Left cardiac atrium (tissue), 4 donors: ENCODE data around the gene PAX9. TPM values are rescaled to one million over a fixed set of nuclear protein-coding genes. Genes with fewer than 3 reads are reported as not detected.
A peak's percentile ranks its signal among the peaks of the same experiment; 100 is the strongest.

Source experiments
- ATAC-seq, 2 donors: fragments of 200-7000 bp; cut with Tn5 transposase; one replicate each; pipeline ENCODE4 v1.9.1; 2020; ENCODE audit warnings: mild to moderate bottlenecking in 2 of 2, moderate library complexity in 2 of 2
- DNase-seq: peaks from one replicate; pipeline ENCODE4 v3.0.0-alpha.2; 2020
- intact Hi-C, 2 donors: fragments of 100-400 bp; cut with DNase I; formaldehyde crosslinking; loops; one replicate each; pipeline versions ENCODE4 v1.14.1 to v1.15.1; 2022 to 2023
- total RNA-seq, 2 donors: library from RNA; stranded (reverse); fragmentation: NEBNext Ultra II Directional; extraction: Animal tissue kit (Norgen Biotek cat#: 25700); gene quantifications; one replicate each; pipeline ENCODE4 v1.2.1, GENCODE V29; 2021
- donor health status: DM: no; HTN: yes; CAD: no.
- donor health status: DM: no; HTN: yes; CAD: no; lungs with severe emphysema.
- donor health status: DM: yes; HTN: yes; CAD: no.
- donor health status: Dilated cardiomyopathy.

Gene PAX9
- total RNA-seq, 2 donors from 2014 or later: not detected

- intact Hi-C loops: no loop called here
- ATAC-seq (no peak), DNase-seq (no peak)
Measured at GRCh38 chr14:36654794-36655381, 6.8 kb upstream of the PAX9 start.

- no peak for ATAC-seq
- intact Hi-C loops: no loop called here
- no peak for DNase-seq
Measured at GRCh38 chr14:36655571-36655962, 6.1 kb upstream of the PAX9 start.

GRCh38 chr14:36655963-36656686 is 5.5 kb upstream of the PAX9 start:
- intact Hi-C loops: no loop called here
- DNase-seq: no peak
- ATAC-seq: no peak

GRCh38 chr14:36656687-36657398 is 4.8 kb upstream of the PAX9 start:
- intact Hi-C loops: no loop called here
- ATAC-seq (no peak), DNase-seq (no peak)

DNA sequence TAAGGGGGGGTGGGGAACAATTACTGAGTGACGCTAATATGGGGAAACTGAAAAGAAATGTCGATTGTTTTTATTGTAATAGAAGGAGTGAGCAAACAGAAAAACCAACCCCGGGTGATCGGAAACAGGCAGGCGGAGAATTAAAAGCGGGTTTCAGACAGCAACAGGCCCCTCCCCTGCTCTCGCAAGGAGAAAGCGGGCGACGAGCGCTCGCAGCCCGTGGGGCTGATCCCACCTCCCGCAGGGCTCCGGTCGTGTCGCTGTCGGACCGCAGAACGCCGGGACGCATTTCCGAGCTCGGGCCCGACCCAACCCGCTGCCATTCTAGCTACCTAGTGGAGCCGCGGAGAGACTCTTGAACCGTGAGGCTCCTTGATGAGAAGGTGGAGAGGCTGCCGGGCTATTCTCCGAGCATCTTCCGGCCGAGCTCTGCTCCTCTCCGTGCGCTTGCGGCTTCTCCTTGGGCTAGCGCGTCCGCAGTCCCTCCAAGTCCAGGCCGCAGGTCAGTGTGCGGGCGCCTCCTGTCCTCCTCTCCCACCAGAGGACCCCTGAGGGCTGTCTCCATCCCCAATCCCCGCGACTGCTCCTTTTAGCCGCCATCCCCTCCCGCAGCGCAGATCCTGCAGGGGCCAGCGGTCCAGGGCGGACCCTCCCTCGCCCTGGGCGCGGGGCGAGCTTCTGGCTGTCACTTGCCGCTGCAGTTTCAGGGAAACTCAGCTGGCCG is 4.1 kb upstream of the PAX9 start:
- no peak for ATAC-seq
- no peak for DNase-seq
- intact Hi-C loops: no loop called here

GRCh38 chr14:36658123-36659009 is 3.3 kb upstream of the PAX9 start:
- intact Hi-C loops: no loop called here
- DNase-seq (no peak), ATAC-seq (no peak)

DNA sequence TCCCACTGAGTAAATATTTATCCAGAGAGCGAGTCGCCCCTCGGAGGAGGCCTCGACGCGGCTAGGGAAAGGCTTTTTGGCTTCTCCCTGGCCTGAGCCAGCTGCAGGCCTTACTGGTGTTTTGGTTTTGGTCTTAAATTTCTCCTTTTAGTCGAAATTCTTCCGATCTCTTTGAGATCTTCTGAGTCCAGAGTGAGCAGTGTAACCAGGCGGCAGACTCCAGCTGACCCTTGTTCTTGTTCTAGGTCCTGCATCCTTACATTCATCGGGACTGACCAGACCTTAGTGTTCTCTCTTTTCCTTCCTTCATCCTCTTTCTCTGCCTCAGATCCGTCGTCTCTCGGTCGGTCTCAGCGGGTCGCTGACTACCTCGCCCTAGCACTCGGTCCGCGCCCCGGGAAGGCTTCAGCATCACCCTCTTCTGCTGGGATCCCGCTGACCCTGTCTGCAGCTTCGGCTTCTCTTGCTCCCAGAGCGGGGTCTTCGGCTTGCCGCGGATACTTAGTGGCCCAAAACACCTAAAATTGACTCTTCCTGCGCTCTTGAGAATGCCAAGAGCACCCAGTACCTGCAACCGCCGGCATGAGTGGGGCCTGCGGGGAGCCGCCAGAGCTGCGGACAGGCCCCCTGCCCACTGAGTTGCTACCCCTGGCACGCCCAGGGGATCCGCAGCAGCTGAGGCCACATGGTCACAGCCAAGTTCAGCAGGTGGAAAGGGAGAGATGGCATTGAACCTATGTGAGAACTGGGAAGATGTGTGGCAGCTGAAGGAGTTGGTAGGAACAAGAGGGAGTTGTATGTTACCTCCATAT is 2.4 kb upstream of the PAX9 start:
- DNase-seq (no peak), ATAC-seq (no peak)
- intact Hi-C loops: no loop called here

DNA sequence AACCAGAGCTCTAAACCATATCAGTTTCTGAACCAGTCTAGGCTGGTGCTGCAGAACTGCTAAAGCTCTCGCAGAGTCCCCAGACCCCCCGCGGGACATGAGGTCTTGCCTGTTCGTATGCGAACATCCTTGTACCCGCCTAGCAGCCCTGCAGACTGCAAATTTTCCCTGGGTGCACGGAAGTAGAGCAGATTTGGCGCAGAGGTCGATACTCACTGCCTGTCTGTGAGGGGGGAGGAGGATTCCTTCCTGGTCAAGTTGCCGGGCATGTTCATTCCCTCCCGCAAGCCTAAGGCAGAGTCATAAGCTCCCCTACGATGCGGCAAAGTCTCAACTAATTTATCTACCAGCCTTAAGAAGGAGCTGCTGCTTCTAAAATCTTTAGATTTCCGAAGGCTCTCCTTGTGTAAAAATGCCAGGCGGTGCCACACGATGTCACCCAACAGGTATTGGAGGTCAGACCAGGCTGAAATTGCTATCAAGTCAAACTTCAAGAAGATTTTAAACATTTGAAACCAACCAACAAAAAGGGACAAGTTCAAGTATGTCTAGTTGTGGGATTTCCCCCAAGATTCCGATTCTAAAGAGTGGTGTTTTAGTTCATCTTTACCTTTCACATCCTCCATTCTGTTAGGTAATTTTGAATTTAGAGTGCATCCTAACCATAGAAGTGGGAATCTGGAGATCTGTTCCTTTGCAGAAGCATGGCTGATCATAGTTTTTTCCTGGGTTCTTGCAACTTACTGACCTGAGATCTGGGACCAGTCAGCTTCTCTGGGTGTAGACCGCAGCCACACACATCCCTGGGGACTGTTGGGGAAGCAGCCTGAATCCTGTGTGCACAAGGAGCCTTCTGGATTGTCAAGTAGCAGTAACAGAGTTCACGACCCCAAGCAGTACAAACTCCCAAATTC is 1.6 kb upstream of the PAX9 start:
- intact Hi-C loops: loop anchor here in 1 of 2 donors (5.0 kb wide), 1 partner anchor 282 kb away; no protein-coding TSS in a partner anchor
- no peak for DNase-seq
- no peak for ATAC-seq

- ATAC-seq (no peak), DNase-seq (no peak)
- intact Hi-C loops: loop anchor here in 1 of 2 donors (5.0 kb wide), 1 partner anchor 281 kb away; no protein-coding TSS in a partner anchor
Measured at GRCh38 chr14:36660736-36661505, 739 bp upstream of the PAX9 start.

DNA sequence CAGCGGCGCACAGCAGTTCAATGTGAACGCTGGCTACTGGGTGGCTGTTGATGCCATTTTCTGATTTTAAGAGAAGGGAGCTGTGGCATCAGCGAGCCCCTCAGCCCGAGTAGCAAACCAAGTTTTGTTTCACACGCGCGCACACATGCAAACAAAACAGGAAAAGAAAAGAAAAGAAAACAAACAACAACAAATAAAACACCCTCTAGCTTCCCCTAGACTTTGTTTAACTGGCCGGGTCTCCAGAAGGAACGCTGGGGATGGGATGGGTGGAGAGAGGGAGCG is 540 bp downstream of the PAX9 start:
- DNase-seq (no peak), ATAC-seq (no peak)
- intact Hi-C loops: loop anchor here in 1 of 2 donors (5.0 kb wide), 1 partner anchor 280 kb away; no protein-coding TSS in a partner anchor

DNA sequence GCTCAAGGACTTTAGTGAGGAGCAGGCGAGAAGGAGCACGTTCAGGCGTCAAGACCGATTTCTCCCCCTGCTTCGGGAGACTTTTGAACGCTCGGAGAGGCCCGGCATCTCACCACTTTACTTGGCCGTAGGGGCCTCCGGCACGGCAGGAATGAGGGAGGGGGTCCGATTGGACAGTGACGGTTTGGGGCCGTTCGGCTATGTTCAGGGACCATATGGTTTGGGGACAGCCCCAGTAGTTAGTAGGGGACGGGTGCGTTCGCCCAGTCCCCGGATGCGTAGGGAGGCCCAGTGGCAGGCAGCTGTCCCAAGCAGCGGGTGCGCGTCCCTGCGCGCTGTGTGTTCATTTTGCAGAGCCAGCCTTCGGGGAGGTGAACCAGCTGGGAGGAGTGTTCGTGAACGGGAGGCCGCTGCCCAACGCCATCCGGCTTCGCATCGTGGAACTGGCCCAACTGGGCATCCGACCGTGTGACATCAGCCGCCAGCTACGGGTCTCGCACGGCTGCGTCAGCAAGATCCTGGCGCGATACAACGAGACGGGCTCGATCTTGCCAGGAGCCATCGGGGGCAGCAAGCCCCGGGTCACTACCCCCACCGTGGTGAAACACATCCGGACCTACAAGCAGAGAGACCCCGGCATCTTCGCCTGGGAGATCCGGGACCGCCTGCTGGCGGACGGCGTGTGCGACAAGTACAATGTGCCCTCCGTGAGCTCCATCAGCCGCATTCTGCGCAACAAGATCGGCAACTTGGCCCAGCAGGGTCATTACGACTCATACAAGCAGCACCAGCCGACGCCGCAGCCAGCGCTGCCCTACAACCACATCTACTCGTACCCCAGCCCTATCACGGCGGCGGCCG is 1.1 kb downstream of the PAX9 start:
- DNase-seq (no peak), ATAC-seq (peak in 1 of 2 donors; percentile 10)
- intact Hi-C loops: loop anchor here in 1 of 2 donors (5.0 kb wide), 1 partner anchor 280 kb away; no protein-coding TSS in a partner anchor

- ATAC-seq (peak in 1 of 2 donors; percentile 9), DNase-seq (no peak)
- intact Hi-C loops: loop anchor here in 1 of 2 donors (5.0 kb wide), 1 partner anchor 279 kb away; no protein-coding TSS in a partner anchor
Measured at GRCh38 chr14:36663404-36664321, 2.0 kb downstream of the PAX9 start.

- ATAC-seq (no peak), DNase-seq (no peak)
- intact Hi-C loops: loop anchor here in 1 of 2 donors (5.0 kb wide), 1 partner anchor 278 kb away; no protein-coding TSS in a partner anchor
Measured at GRCh38 chr14:36664322-36665193, 2.9 kb downstream of the PAX9 start.
